GM18519 (cell line): ENCODE data around the gene ROBO2.

Source experiments
- ATAC-seq: cut with Tn5 transposase; IDR thresholded peaks from one replicate; pipeline ENCODE4 v1.9.1; 2021; ENCODE audit warnings: mild to moderate bottlenecking, moderate library complexity; ENCODE audit not compliant: unreplicated experiment, low FRiP score

The ROBO2 gene

GRCh38 chr3:77462951-77463350, 423.1 kb downstream of the ROBO2 start:
- ATAC-seq, result no peak

GRCh38 chr3:77464111-77464688, 424.3 kb downstream of the ROBO2 start:
- ATAC-seq, result no peak

- no peak for ATAC-seq
Measured at GRCh38 chr3:77466562-77467115, 426.7 kb downstream of the ROBO2 start.

GRCh38 chr3:77467702-77468625, 428.1 kb downstream of the ROBO2 start:
- ATAC-seq, result no peak

GRCh38 chr3:77468626-77469020, 428.7 kb downstream of the ROBO2 start:
- no peak for ATAC-seq

- ATAC-seq, result no peak
Measured at GRCh38 chr3:77475507-77475906, 435.6 kb downstream of the ROBO2 start.

- no peak for ATAC-seq
Measured at GRCh38 chr3:77479021-77479420, 439.1 kb downstream of the ROBO2 start.

- no peak for ATAC-seq
Measured at GRCh38 chr3:77489216-77489615, 449.3 kb downstream of the ROBO2 start.

- no peak for ATAC-seq
Measured at GRCh38 chr3:77491961-77492360, 452.1 kb downstream of the ROBO2 start.

- no peak for ATAC-seq
Measured at GRCh38 chr3:77500721-77501120, 460.8 kb downstream of the ROBO2 start.

GRCh38 chr3:77506384-77506783, 466.5 kb downstream of the ROBO2 start:
- ATAC-seq, result no peak

GRCh38 chr3:77513542-77513941, 473.6 kb downstream of the ROBO2 start:
- no peak for ATAC-seq

- no peak for ATAC-seq
Measured at GRCh38 chr3:77514766-77515165, 474.9 kb downstream of the ROBO2 start.

- ATAC-seq, result no peak
Measured at GRCh38 chr3:77524463-77524862, 484.6 kb downstream of the ROBO2 start.

- no peak for ATAC-seq
Measured at GRCh38 chr3:77524946-77525682, 485.2 kb downstream of the ROBO2 start.

GRCh38 chr3:77526573-77527113, 486.7 kb downstream of the ROBO2 start:
- ATAC-seq, result no peak

GRCh38 chr3:77529522-77529921, 489.6 kb downstream of the ROBO2 start:
- no peak for ATAC-seq

- ATAC-seq, result no peak
Measured at GRCh38 chr3:77530870-77531269, 491.0 kb downstream of the ROBO2 start.

GRCh38 chr3:77535116-77535515, 495.2 kb downstream of the ROBO2 start:
- ATAC-seq, result no peak

GRCh38 chr3:77536038-77536775, 496.3 kb downstream of the ROBO2 start:
- ATAC-seq, result no peak
